A549 (cell line): ENCODE measurements around the gene TUBGCP3. TPM values are rescaled to one million over a fixed set of nuclear protein-coding genes. Genes with fewer than 3 reads are reported as not detected.

Source experiments
- ATAC-seq, 2 experiments: fragments of 200-7000 bp in 1 of 2; fragments of >200 bp in 1 of 2; cut with Nextera tagmentation in 1 of 2; cut with Tn5 transposase in 1 of 2; 3 replicates each; pipeline versions ENCODE4 v1.8.0 to v1.9.1; 2018 to 2020; ENCODE audit warnings: mild to moderate bottlenecking in 1 of 2, moderate library complexity in 1 of 2
- CTCF ChIA-PET: fragments of 300-600 bp; sonication (Branson Sonifier 250); formaldehyde crosslinking; extraction: SDS; loops from one replicate; lab custom pipeline; 2021; ENCODE audit warnings: antibody characterized with exemption, inconsistent platforms; lab: Yijun Ruan, JAX
- POLR2A ChIA-PET: fragments of 350-600 bp; formaldehyde crosslinking; extraction: SDS; loops from one replicate; lab custom pipeline; 2021; ENCODE audit warnings: antibody characterized with exemption, inconsistent platforms; lab: Yijun Ruan, JAX
- DNase-seq, 2 experiments: peaks; one replicate each; pipeline versions ENCODE4 v3.0.0 to v3.0.0-alpha.2; 2011 to 2016; ENCODE audit warnings: low read depth in 1 of 2, low spot score in 1 of 2
- FAIRE-seq: peaks from 2 replicates; lab custom pipeline; 2011; peaks lifted over from hg19 to GRCh38; lab: Jason Lieb, UNC
- H3K27ac ChIP-seq, 2 experiments: fragments of >200 bp; sonication (Bioruptor Twin); formaldehyde crosslinking; 3 replicates each; pipeline ENCODE4 v1.5.1; 2016 to 2017
- H3K4me1 ChIP-seq: fragments of >200 bp; sonication (Bioruptor Twin); formaldehyde crosslinking; 3 replicates; pipeline ENCODE4 v1.6.1; 2016
- H3K4me2 ChIP-seq: fragments of >200 bp; sonication (Bioruptor Twin); formaldehyde crosslinking; 3 replicates; pipeline ENCODE4 v1.6.1; 2016
- H3K4me3 ChIP-seq: fragments of >200 bp; sonication (Bioruptor Twin); formaldehyde crosslinking; 3 replicates; pipeline ENCODE4 v1.5.1; 2016
- H3K9me3 ChIP-seq: fragments of >200 bp; sonication (Bioruptor Twin); formaldehyde crosslinking; 3 replicates; pipeline ENCODE4 v1.6.1; 2016
- ATOH8 ChIP-seq: fragments of 250-450 bp; sonication (Bioruptor Pico); IDR thresholded peaks from 2 replicates; pipeline ENCODE4 v1.5.0; 2020; ENCODE audit warnings: low read depth, mild to moderate bottlenecking, moderate library complexity
- BCL3 ChIP-seq: fragments of >200 bp; sonication (Bioruptor Twin); formaldehyde crosslinking; IDR thresholded peaks from 3 replicates; pipeline ENCODE4 v1.6.1; 2016
- CEBPB ChIP-seq, 2 experiments: fragments of >200 bp in 1 of 2; sonication (Bioruptor Twin) in 1 of 2; formaldehyde crosslinking in 1 of 2; IDR thresholded peaks; 2 replicates each; pipeline ENCODE4 v1.6.1; 2012 to 2016
- CHD2 ChIP-seq: fragments of 150-350 bp; IDR thresholded peaks from 2 replicates; pipeline ENCODE4 v1.6.1; 2014; ENCODE audit warnings: low read length; ENCODE audit not compliant: partially characterized antibody
- CHD4 ChIP-seq: fragments of 200-600 bp; sonication (generic); IDR thresholded peaks from 2 replicates; pipeline ENCODE4 v1.6.1; 2016; ENCODE audit warnings: antibody characterized with exemption, mild to moderate bottlenecking, borderline replicate concordance
- EHMT2 ChIP-seq: fragments of 200-600 bp; sonication (generic); IDR thresholded peaks from 2 replicates; pipeline ENCODE4 v1.6.1; 2016; ENCODE audit warnings: antibody characterized with exemption, low read depth, mild to moderate bottlenecking, moderate library complexity
- EP300 ChIP-seq, 2 experiments: fragments of >200 bp; sonication (Bioruptor Twin); formaldehyde crosslinking; IDR thresholded peaks; 2 replicates in 1 of 2; 3 replicates in 1 of 2; pipeline ENCODE4 v1.6.1; 2016 to 2017
- ESRRA ChIP-seq: fragments of 150-350 bp; IDR thresholded peaks from 2 replicates; pipeline ENCODE4 v1.6.1; 2014; ENCODE audit warnings: mild to moderate bottlenecking, low read length, borderline replicate concordance
- FOSB ChIP-seq: fragments of 250-450 bp; sonication (Bioruptor Pico); IDR thresholded peaks from 2 replicates; pipeline ENCODE4 v1.5.0; 2020; ENCODE audit warnings: mild to moderate bottlenecking, moderate library complexity
- FOSL2 ChIP-seq, 2 experiments: fragments of 450-650 bp in 1 of 2; fragments of >200 bp in 1 of 2; sonication (Bioruptor Twin) in 1 of 2; formaldehyde crosslinking; IDR thresholded peaks; 2 replicates each; pipeline versions ENCODE4 v1.5.0 to v1.6.1; 2016 to 2020; ENCODE audit warnings: mild to moderate bottlenecking in 1 of 2, moderate library complexity in 1 of 2
- HDAC2 ChIP-seq: fragments of 200-600 bp; sonication (generic); IDR thresholded peaks from 2 replicates; pipeline ENCODE4 v1.6.1; 2016
- HEYL ChIP-seq: fragments of 250-450 bp; sonication (Bioruptor Pico); IDR thresholded peaks from 2 replicates; pipeline ENCODE4 v1.8.0; 2021; ENCODE audit warnings: mild to moderate bottlenecking, moderate library complexity
- HOXA7 ChIP-seq: fragments of 250-450 bp; sonication (Bioruptor Pico); IDR thresholded peaks from 2 replicates; pipeline ENCODE4 v1.5.0; 2020; ENCODE audit warnings: mild to moderate bottlenecking, moderate library complexity
- HOXB13 ChIP-seq: fragments of 250-450 bp; sonication (Bioruptor Pico); IDR thresholded peaks from 2 replicates; pipeline ENCODE4 v1.5.0; 2020; ENCODE audit warnings: low read depth, mild to moderate bottlenecking, moderate library complexity
- JUN ChIP-seq, 2 experiments: fragments of >200 bp; sonication (Bioruptor Twin); formaldehyde crosslinking; IDR thresholded peaks; 2 replicates in 1 of 2; 3 replicates in 1 of 2; pipeline ENCODE4 v1.6.1; 2016 to 2017
- MAFK ChIP-seq: fragments of 450-650 bp; IDR thresholded peaks from 2 replicates; pipeline ENCODE4 v1.6.1; 2014; ENCODE audit not compliant: partially characterized antibody
- MAZ ChIP-seq: fragments of 150-350 bp; IDR thresholded peaks from 2 replicates; pipeline ENCODE4 v1.6.1; 2014; ENCODE audit warnings: antibody characterized with exemption, low read depth, low read length, borderline replicate concordance
- PBX3 ChIP-seq: IDR thresholded peaks from 2 replicates; pipeline ENCODE4 v1.6.1; 2012
- RFX5 ChIP-seq: fragments of 450-650 bp; IDR thresholded peaks from 2 replicates; pipeline ENCODE4 v1.7.1; 2014; ENCODE audit warnings: antibody characterized with exemption, mild to moderate bottlenecking, moderate library complexity
- RNF2 ChIP-seq: fragments of 200-600 bp; sonication (generic); IDR thresholded peaks from 2 replicates; pipeline ENCODE4 v1.6.1; 2016; ENCODE audit warnings: low read depth, mild to moderate bottlenecking, antibody characterized with exemption, moderate library complexity, borderline replicate concordance
- SREBF2 ChIP-seq: fragments of 450-650 bp; IDR thresholded peaks from 2 replicates; pipeline ENCODE4 v1.6.1; 2014; ENCODE audit warnings: mild to moderate bottlenecking, moderate library complexity
- TFCP2L1 ChIP-seq: fragments of 250-450 bp; sonication (Bioruptor Pico); IDR thresholded peaks from 2 replicates; pipeline ENCODE4 v1.5.0; 2021; ENCODE audit warnings: mild to moderate bottlenecking
- TP53 ChIP-seq: fragments of 250-450 bp; sonication (Bioruptor Pico); IDR thresholded peaks from 2 replicates; pipeline ENCODE4 v1.5.0; 2021; ENCODE audit warnings: mild to moderate bottlenecking, moderate library complexity
- ZNF302 ChIP-seq: fragments of 250-450 bp; sonication (Bioruptor Pico); IDR thresholded peaks from 2 replicates; pipeline ENCODE4 v1.9.0; 2021; ENCODE audit warnings: inconsistent platforms, mild to moderate bottlenecking, moderate library complexity
- ZSCAN20 ChIP-seq: fragments of 250-450 bp; sonication (Bioruptor Pico); IDR thresholded peaks from 2 replicates; pipeline ENCODE4 v1.8.0; 2022; ENCODE audit warnings: mild to moderate bottlenecking, moderate library complexity
- WGBS: methylation state at CpG from one replicate; pipeline ENCODE4 v1.1.6; 2017; ENCODE audit errors: missing lambda C conversion rate; 5-methylcytosine and 5-hydroxymethylcytosine counted together
- polyA plus RNA-seq, 4 experiments: library from polyadenylated mRNA; depleted of rRNA in 3 of 4; stranded (reverse); fragments of >200 nt; fragmentation: RNase III in 1 of 4; extraction: RNeasy Plus Mini Kit Qiagen cat#74134 plus additional on column Dnase treatment in 1 of 4; gene quantifications; 2 replicates in 3 of 4; 3 replicates in 1 of 4; pipeline ENCODE4 v1.2.3, GENCODE V29; 2011 to 2017
- TF ChIP-seq, protein P1 (sequence below): fragments of >200 bp; sonication (Bioruptor Twin); formaldehyde crosslinking; IDR thresholded peaks from 3 replicates; pipeline ENCODE4 v1.5.1; 2016
- TF ChIP-seq, protein P2 (sequence below): fragments of 250-450 bp; sonication (Bioruptor Pico); IDR thresholded peaks from 2 replicates; pipeline ENCODE4 v1.5.0; 2021; ENCODE audit warnings: mild to moderate bottlenecking, moderate library complexity, borderline replicate concordance

The TUBGCP3 gene
- polyA plus RNA-seq, 2 of the 4 experiments (the other 2 are of a cell fraction): 15.9 to 21.3 TPM

- TF ChIP-seq BCL3 (no peak), HEYL (CRISPR knock-in tag) (no peak), CHD2 (no peak), EP300 (IDR thresholded peaks at IDR 0.05) (no peak)
These were observed 62.5 kb downstream of the TUBGCP3 start (continued) for GRCh38 chr13:112525356-112525945.

DNA sequence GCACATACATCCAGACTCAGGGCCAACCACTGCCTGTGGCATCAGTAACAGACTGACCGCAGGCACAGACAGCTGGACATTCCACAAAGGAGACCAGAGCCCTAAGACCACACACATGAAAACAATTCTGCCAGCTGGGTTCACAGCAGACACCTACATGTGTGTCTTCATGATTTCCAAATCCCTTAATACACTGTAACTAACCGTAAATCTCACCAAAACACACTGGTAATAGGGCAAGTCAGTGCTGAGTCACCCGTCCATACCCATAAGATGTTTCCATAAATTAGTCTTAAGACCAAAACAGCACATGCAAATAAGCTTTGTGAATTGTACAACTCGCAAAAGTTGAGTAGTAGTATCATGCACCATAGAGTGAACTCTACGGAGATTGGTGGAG is 65.4 kb downstream of the TUBGCP3 start:
- no peak for TF ChIP-seq CEBPB (IDR thresholded peaks at IDR 0.05)
- TF ChIP-seq RFX5: no peak
- TF ChIP-seq MAZ: no peak
- TF ChIP-seq PBX3: no peak
- TF ChIP-seq HOXB13 (CRISPR knock-in tag): no peak
- TF ChIP-seq, protein P1, sequence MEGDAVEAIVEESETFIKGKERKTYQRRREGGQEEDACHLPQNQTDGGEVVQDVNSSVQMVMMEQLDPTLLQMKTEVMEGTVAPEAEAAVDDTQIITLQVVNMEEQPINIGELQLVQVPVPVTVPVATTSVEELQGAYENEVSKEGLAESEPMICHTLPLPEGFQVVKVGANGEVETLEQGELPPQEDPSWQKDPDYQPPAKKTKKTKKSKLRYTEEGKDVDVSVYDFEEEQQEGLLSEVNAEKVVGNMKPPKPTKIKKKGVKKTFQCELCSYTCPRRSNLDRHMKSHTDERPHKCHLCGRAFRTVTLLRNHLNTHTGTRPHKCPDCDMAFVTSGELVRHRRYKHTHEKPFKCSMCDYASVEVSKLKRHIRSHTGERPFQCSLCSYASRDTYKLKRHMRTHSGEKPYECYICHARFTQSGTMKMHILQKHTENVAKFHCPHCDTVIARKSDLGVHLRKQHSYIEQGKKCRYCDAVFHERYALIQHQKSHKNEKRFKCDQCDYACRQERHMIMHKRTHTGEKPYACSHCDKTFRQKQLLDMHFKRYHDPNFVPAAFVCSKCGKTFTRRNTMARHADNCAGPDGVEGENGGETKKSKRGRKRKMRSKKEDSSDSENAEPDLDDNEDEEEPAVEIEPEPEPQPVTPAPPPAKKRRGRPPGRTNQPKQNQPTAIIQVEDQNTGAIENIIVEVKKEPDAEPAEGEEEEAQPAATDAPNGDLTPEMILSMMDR: no peak
- TF ChIP-seq EHMT2: no peak
- 93% methylated on average over 5 of the region's 5 CpGs for WGBS
- DNase-seq: no peak

DNA sequence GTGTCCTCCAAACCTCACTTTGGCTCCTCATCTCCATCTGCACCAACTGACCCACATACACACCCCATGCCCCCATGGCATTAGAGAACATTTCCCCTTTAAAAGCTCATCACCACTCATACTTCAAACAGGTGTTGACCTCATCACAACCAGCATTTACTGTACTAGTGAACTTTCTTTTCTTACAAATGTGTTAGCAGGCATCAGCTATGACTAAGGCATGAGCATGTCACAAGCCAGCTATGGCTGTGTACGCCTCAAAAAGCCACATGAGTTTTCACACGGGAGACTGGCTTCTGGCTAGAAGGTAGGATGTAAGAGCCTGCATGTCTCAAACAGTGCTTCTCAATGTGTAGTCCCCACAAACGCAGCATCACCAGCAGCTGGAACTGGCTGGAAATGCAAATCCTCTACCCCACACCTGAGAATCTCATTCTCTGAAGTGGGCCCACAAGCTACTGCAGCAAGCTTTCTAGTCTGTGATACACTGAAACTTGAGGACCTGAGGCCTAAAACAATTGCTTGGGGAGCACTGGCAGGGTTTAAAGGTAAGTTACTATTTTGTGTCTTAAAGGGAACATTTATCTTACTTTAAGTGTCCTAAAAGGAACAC is 66.8 kb downstream of the TUBGCP3 start:
- Histone ChIP-seq H3K9me3 (no peaks in the 10 kb centered on the region), H3K4me3 (no peak overlapping the region), H3K4me1 (no peaks in the 10 kb centered on the region), H3K4me2 (no peak overlapping the region), H3K27ac (no peak overlapping the region)
- WGBS: 95% methylated on average over 3 of the region's 3 CpGs
- no peak for ATAC-seq
- TF ChIP-seq MAFK (no peak), CHD4 (no peak), TFCP2L1 (no peak), TP53 (CRISPR knock-in tag) (no peak), HDAC2 (no peak), ATOH8 (CRISPR knock-in tag) (no peak), JUN (IDR thresholded peaks at IDR 0.05) (no peak), ESRRA (no peak), CHD2 (no peak), ZSCAN20 (no peak), RNF2 (no peak), ZNF302 (CRISPR knock-in tag) (no peak), FOSB (CRISPR knock-in tag) (no peak), FOSL2 (IDR thresholded peaks at IDR 0.05) (no peak), FOSL2 (CRISPR knock-in tag; IDR thresholded peaks at IDR 0.05) (no peak), SREBF2 (no peak), HOXA7 (CRISPR knock-in tag) (no peak), HOXB13 (CRISPR knock-in tag) (no peak)
- TF ChIP-seq, protein P2, sequence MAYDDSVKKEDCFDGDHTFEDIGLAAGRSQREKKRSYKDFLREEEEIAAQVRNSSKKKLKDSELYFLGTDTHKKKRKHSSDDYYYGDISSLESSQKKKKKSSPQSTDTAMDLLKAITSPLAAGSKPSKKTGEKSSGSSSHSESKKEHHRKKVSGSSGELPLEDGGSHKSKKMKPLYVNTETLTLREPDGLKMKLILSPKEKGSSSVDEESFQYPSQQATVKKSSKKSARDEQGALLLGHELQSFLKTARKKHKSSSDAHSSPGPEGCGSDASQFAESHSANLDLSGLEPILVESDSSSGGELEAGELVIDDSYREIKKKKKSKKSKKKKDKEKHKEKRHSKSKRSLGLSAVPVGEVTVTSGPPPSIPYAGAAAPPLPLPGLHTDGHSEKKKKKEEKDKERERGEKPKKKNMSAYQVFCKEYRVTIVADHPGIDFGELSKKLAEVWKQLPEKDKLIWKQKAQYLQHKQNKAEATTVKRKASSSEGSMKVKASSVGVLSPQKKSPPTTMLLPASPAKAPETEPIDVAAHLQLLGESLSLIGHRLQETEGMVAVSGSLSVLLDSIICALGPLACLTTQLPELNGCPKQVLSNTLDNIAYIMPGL (CRISPR knock-in tag): no peak
- POLR2A ChIA-PET: no interaction called here
- FAIRE-seq: no peak
- CTCF ChIA-PET: interaction anchor here (1.4 kb wide), 1 partner anchor 85 kb away, joined by 8 read pairs; no protein-coding TSS in a partner anchor
- DNase-seq: no peak

More for the DNA sequence above, 65.4 kb downstream of the TUBGCP3 start:
- Histone ChIP-seq H3K4me3 (no peak overlapping the region), H3K4me1 (no peaks in the 10 kb centered on the region), H3K9me3 (no peaks in the 10 kb centered on the region), H3K27ac (no peak overlapping the region), H3K4me2 (no peak overlapping the region)
- CTCF ChIA-PET: no interaction called here
- FAIRE-seq: no peak
- POLR2A ChIA-PET: no interaction called here
- no peak for ATAC-seq
